Sciatic nerve (tissue), 2 donors: ENCODE measurements around the gene MRTFB. TPM values are rescaled to one million over a fixed set of nuclear protein-coding genes. Genes with fewer than 3 reads are reported as not detected.

Experiments
- ATAC-seq: fragments of 200-7000 bp; cut with Tn5 transposase; one replicate; pipeline ENCODE4 v1.9.1; 2020; ENCODE audit warnings: mild to moderate bottlenecking, moderate library complexity
- DNase-seq: peaks from one replicate; pipeline ENCODE4 v3.0.0-alpha.2; 2020; ENCODE audit warnings: low spot score
- intact Hi-C: fragments of 100-400 bp; cut with DNase I; formaldehyde crosslinking; loops from one replicate; pipeline ENCODE4 v1.14.2; 2022
- total RNA-seq: library from RNA; stranded (reverse); fragmentation: NEBNext Ultra II Directional; extraction: Animal tissue kit (Norgen Biotek cat#: 25700); gene quantifications from one replicate; pipeline ENCODE4 v1.2.1, GENCODE V29; 2021
- donor health status: DM: no; HTN: no; CAD: no.
- donor health status: DM: no; HTN: no; CAD: no.

Gene MRTFB
- total RNA-seq, 1 donor from 2014 or later: 72.0 TPM

GRCh38 chr16:14292051-14292825, 221.1 kb downstream of the MRTFB start:
- ATAC-seq (peak; percentile 58), DNase-seq (no peak)
- intact Hi-C loops: no loop called here

DNA sequence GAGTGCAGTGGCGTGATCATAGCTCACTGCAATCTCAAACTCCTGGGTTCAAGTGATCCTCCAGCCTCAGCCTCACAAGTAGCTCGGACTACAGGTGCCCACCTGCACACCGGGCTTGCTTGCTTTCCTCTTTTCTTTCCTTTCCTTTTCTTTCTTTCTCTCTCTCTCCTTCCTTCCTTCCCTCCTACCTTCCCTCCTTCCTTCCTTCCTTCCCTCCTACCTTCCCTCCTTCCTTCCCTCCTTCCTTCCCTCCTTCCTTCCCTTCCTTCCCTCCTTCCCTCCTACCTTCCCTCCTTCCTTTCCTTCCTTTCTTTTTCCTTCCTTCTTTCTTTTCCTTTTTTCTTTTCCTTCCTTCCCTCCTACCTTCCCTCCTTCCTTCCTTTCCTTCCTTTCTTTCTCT, 225.5 kb downstream of the MRTFB start:
- intact Hi-C loops: no loop called here
- DNase-seq: no peak
- ATAC-seq: no peak

DNA sequence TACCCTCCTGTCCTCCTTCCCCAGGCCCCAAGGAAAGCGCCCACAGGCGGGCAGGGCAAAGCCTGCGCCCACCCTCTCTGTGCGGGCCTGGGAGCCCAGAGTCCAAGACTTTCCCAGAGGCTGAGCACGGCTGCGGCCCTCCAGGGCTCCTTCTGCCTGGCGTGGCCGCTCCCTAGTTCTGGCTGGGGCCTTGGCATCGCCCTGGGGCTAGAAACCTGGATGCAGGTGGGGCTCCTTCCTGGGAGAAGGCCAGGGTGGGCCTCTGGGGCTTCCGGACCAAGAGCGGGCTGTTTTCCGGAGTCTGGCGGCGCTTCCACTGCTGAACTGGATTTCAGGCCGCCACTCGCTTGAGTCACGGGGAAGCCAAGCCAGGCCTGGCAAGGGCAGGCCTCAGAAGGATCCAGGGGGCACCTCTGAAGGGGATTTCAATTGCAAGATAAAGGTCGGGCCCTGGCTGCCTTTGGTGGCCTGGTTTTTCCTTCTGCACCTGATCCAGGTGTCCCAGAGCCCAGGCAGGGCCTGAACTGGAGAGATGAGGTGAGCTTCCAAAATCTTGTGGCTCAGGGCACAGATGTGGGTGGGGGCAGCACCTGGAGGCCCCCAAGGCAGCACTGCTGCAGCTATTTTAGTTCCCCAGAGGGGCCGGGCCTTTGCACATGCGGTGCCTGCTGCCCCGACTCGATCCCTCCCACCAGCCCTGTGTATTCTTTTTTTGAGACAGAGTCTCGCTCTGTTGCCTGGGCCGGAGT, 227.4 kb downstream of the MRTFB start:
- DNase-seq: peak; percentile 51
- intact Hi-C loops: no loop called here
- no peak for ATAC-seq

- peak; percentile 91 for ATAC-seq
- peak; percentile 79 for DNase-seq
- intact Hi-C loops: no loop called here
Measured at GRCh38 chr16:14300705-14301168, 229.6 kb downstream of the MRTFB start.

DNA sequence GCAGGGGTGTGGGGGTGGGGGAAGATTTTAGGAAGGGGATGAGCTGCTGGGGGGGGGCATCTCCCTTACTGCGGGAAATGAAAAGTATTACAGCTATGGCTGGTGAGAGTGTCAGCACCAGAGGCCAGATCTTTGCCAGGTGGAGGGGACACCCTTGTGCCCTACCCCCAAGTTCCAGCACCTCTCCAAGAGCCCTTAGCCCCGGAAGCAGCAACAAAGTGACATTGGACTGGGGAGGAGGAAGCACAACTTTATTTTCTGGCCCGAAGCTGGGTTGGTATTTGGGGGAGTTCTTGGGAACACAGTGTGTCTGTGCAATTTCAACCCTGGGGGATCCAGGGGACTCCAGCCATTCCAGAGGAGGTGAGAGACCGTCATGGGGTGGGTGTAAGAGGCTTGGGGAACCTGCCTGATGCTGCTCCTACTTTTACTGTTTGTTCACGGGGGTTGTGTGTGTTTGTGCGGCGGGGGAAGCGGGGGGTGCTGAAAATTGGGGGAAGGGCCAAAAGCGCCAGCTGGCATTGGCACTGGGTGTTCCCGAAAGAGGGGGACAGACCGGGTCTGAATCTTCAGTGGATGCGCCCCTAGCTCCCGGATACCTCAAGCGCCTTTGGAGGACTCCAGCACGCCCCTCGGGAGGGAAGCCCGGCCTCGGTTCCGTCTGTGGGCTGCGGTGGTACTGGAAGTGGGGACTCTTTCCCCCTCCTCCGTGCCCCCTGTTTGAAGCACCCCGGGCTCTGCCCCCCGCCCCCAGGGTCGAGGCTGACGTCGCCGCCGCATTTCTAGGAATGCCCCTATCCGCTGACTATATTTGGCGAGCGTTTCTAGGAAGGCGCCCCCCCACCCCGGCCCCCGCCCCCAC, 230.3 kb downstream of the MRTFB start:
- DNase-seq (peak; percentile 73), ATAC-seq (peak; percentile 47)
- intact Hi-C loops: no loop called here

- ATAC-seq: peak; percentile 74
- intact Hi-C loops: no loop called here
- DNase-seq: peak; percentile 74
Measured at GRCh38 chr16:14302031-14302398, 230.9 kb downstream of the MRTFB start.

DNA sequence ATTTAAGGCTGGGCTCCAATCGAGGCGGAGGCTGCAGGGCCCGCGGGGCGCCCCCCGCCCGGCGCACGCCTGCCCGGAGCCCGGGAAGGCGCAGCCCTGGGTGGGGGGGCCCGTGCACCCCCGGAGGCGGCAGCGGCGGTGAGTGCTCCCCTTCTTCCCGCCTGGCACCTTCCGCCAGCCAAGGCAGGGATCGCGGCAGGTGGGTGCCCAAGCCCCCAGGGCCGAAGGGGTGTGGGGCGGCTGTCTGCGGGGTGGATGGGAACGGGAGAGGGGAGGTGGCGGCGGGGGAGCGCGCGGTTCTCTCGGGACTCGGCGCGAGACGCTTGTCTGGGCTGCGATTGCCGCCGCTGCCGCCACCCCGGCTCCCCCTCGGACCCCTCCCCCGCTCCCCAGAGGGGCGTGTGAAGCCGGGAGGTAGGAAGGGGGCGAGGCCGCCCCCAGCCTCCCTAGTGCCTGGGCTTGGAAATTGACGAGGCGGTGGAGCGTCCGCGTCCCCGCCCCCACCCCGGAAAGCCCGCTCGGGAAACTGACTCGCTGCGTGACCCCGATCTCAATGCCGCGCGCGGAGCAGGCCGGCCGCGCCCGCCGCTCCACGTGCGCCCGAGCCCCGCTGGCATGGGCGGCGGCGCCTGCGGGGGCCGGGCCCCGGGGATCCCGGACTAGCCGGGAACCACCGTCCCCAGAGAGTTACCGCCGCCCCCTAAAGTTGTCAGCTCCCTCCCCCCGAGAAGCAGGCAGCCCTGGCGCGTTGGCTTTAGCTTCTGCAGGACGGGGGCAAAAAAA, 231.5 kb downstream of the MRTFB start:
- peak; percentile 7 for ATAC-seq
- peak; percentile 69 for DNase-seq
- intact Hi-C loops: no loop called here

GRCh38 chr16:14303182-14303618, 232.1 kb downstream of the MRTFB start:
- no peak for DNase-seq
- intact Hi-C loops: no loop called here
- ATAC-seq: no peak

GRCh38 chr16:14303639-14304394, 232.7 kb downstream of the MRTFB start:
- intact Hi-C loops: no loop called here
- no peak for ATAC-seq
- DNase-seq: no peak

- intact Hi-C loops: no loop called here
- ATAC-seq (no peak), DNase-seq (no peak)
Measured at GRCh38 chr16:14304891-14305460, 233.9 kb downstream of the MRTFB start.

GRCh38 chr16:14306485-14307058, 235.5 kb downstream of the MRTFB start:
- DNase-seq: no peak
- no peak for ATAC-seq
- intact Hi-C loops: no loop called here

GRCh38 chr16:14307059-14307526, 236.0 kb downstream of the MRTFB start:
- ATAC-seq (peak; percentile 11), DNase-seq (no peak)
- intact Hi-C loops: no loop called here

GRCh38 chr16:14307527-14308367, 236.6 kb downstream of the MRTFB start:
- no peak for DNase-seq
- ATAC-seq: peak; percentile 41
- intact Hi-C loops: no loop called here

GRCh38 chr16:14308368-14308723, 237.2 kb downstream of the MRTFB start:
- DNase-seq (no peak), ATAC-seq (no peak)
- intact Hi-C loops: no loop called here

DNA sequence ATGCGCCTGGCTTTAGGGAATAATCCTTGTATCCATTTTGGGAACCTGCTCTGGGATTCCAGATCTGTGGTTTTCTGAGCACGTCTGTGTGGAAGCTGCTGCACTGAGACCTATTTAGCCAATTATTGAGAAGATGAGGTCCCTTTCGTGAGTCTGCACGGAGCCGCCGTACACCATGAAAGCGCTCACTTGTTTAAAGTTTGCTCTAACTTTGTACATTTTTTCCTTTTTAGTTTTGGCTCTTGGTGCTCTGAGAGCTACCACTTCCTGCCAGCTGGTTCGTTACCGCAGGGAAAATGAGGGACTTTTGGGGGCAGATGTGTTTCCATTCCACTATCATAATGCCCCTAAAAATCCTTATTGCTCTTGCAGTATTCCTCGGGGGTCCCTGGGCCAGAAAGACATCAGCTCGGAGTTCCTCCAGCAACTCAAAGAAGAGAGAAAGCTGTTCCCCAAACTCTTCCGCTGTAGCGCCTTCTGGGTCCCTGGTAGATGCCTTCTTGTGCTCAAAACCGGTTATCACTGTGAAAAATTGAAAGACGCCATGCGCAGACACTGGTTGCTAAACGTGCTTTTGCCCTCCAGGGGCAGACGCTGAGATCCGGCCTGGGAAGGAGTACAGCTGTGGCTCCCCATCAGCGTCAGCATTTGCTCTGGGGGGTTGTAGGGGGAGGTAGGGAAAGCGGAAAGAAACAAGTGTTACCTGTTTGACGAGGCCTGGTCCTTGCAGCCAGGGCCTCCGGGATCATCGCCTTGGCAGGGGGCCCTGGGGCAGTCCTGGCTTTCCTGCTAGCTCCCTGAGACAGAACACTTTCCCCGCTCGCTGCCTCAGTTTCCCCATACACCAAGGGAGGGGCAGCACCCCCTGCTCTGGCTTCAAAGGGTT, 238.1 kb downstream of the MRTFB start:
- intact Hi-C loops: no loop called here
- ATAC-seq (peak; percentile 34), DNase-seq (no peak)
